ENCODE results near the gene KRT17. TPM values are rescaled to one million over a fixed set of nuclear protein-coding genes. Genes with fewer than 3 reads are reported as not detected.

KRT17 gene
- total and polyA plus RNA-seq, 10 of the 15 experiments (the other 5 are each of a cell fraction or from before 2014, with no cell fraction given), result 0.47 to 30.0 (median 2.5) TPM

GRCh38 chr17:41647038-41647813 is 22.9 kb upstream of the KRT17 start:
- Histone ChIP-seq H3K4me2 (ENCODE audit: control insufficient read depth, insufficient read depth) (no peak overlapping the region), H3K36me3 (ENCODE audit: control insufficient read depth in 2 of 2, insufficient read depth in 2 of 2, low read length in 1 of 2) (no peaks in the 10 kb centered on the region), H3K9me3 (replicated peaks; ENCODE audit: control insufficient read depth, insufficient read depth, low read length) (no peaks in the 10 kb centered on the region), H3K27ac (ENCODE audit: control insufficient read depth, insufficient read depth) (no peak overlapping the region), H3K4me1 (ENCODE audit: control insufficient read depth, insufficient read depth, low read length) (peaks cover 9% of the 10 kb centered on the region), H2AFZ (ENCODE audit: control insufficient read depth, low read depth, low read length) (no peak overlapping the region), H3K27me3 (replicated peaks in 1 of 2; ENCODE audit: control insufficient read depth in 2 of 2, insufficient read depth in 2 of 2, low read length in 1 of 2) (no peaks in the 10 kb centered on the region), H4K20me1 (ENCODE audit: control insufficient read depth, insufficient read depth) (no peaks in the 10 kb centered on the region), H3K9ac (ENCODE audit: control insufficient read depth, insufficient read depth, low read length) (no peak overlapping the region), H3K79me2 (ENCODE audit: control insufficient read depth, insufficient read depth, low read length) (no peaks in the 10 kb centered on the region), H3K4me3 (no peak overlapping the region)
- ChIA-PET POLR2A (interaction anchor here (1.4 kb wide), 1 partner anchor 15 kb away, joined by 4 read pairs; no protein-coding TSS in a partner anchor), RAD21 (ENCODE audit: unreplicated experiment) (interaction anchor here (1.3 to 11.5 kb wide), 4 partner anchors 17 to 737 kb away, joined by 3 to 193 read pairs (median 18); no protein-coding TSS in a partner anchor), CTCF (interaction anchor here (0.6 to 11.8 kb wide), 10 partner anchors 16 to 1203 kb away, joined by 3 to 420 read pairs (median 10); no protein-coding TSS in a partner anchor), SMC1A (ENCODE audit: uncharacterized antibody, unreplicated experiment) (interaction anchor here (1.0 to 4.8 kb wide), 6 partner anchors 17 to 1031 kb away, joined by 3 to 62 read pairs (median 9); no protein-coding TSS in a partner anchor)
- in situ Hi-C loops (cut with MboI), result no loop called here
- ATAC-seq (no peak), FAIRE-seq (no peak), DNase-seq (ENCODE audit: low read depth, low spot score) (no peak)
- 49% methylated on average over 15 of the region's 15 CpGs for WGBS (ENCODE audit: insufficient coverage, insufficient replicate concordance, low lambda C conversion rate, missing lambda C conversion rate)
- intact Hi-C loops (cut with micrococcal nuclease; ENCODE audit: unreplicated experiment), result loop anchor here (5.0 kb wide), 3 partner anchors 735 to 845 kb away; no protein-coding TSS in a partner anchor
- no TSS peak for BruUV-seq (replicated peaks)
- TF ChIP-seq, protein P1, sequence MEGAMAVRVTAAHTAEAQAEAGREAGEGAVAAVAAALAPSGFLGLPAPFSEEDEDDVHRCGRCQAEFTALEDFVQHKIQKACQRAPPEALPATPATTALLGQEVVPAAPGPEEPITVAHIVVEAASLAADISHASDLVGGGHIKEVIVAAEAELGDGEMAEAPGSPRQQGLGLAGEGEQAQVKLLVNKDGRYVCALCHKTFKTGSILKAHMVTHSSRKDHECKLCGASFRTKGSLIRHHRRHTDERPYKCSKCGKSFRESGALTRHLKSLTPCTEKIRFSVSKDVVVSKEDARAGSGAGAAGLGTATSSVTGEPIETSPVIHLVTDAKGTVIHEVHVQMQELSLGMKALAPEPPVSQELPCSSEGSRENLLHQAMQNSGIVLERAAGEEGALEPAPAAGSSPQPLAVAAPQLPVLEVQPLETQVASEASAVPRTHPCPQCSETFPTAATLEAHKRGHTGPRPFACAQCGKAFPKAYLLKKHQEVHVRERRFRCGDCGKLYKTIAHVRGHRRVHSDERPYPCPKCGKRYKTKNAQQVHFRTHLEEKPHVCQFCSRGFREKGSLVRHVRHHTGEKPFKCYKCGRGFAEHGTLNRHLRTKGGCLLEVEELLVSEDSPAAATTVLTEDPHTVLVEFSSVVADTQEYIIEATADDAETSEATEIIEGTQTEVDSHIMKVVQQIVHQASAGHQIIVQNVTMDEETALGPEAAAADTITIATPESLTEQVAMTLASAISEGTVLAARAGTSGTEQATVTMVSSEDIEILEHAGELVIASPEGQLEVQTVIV (IDR thresholded peaks at IDR 0.05; ENCODE audit: borderline replicate concordance, partially characterized antibody), result no peak
- TF ChIP-seq KAT2A (conservative IDR thresholded peaks at IDR 0.05; ENCODE audit: control insufficient read depth, low read depth, low read length) (no peak), BHLHE40 (IDR thresholded peaks at IDR 0.05; ENCODE audit: borderline replicate concordance in 1 of 2, low read depth in 2 of 2, low read length in 1 of 2) (no peak), FOXM1 (IDR thresholded peaks at IDR 0.05; ENCODE audit: low read depth, low read length) (no peak), ATF2 (IDR thresholded peaks at IDR 0.05; ENCODE audit: low read length) (no peak), POU2F2 (IDR thresholded peaks at IDR 0.05; ENCODE audit: borderline replicate concordance, low read depth, low read length) (no peak), ZNF274 (IDR thresholded peaks at IDR 0.05; ENCODE audit: insufficient read depth, insufficient read length) (no peak), SIX5 (IDR thresholded peaks at IDR 0.05; ENCODE audit: low read depth, low read length, severe bottlenecking) (no peak), STAT1 (conservative IDR thresholded peaks at IDR 0.05) (no peak), CREB1 (IDR thresholded peaks at IDR 0.05; ENCODE audit: low read depth) (no peak), CBX3 (IDR thresholded peaks at IDR 0.05; ENCODE audit: borderline replicate concordance, low read depth) (no peak), IRF4 (IDR thresholded peaks at IDR 0.05; ENCODE audit: low read depth, low read length) (no peak), NFIC (IDR thresholded peaks at IDR 0.05; ENCODE audit: low read depth, low read length) (no peak), E2F8 (IDR thresholded peaks at IDR 0.05; ENCODE audit: low read depth, partially characterized antibody) (no peak)
